Body of pancreas (tissue), 4 donors: ENCODE data around the gene CMKLR1.

ENCODE experiments used
- CTCF ChIP-seq, 7 experiments: fragments of 450-650 bp in 4 of 7; fragments of 200-600 bp in 3 of 7; sonication (generic) in 3 of 7; IDR thresholded peaks; one replicate each; pipeline ENCODE4 v1.5.1; 2016 to 2019; ENCODE audit warnings: antibody characterized with exemption in 7 of 7
- POLR2A ChIP-seq, 3 donors: fragments of 450-650 bp; IDR thresholded peaks; one replicate each; pipeline ENCODE4 v1.6.1; 2016; ENCODE audit warnings: antibody characterized with exemption in 3 of 3, mild to moderate bottlenecking in 2 of 3

GRCh38 chr12:108323581-108323980 is 15.5 kb downstream of the CMKLR1 start:
- TF ChIP-seq CTCF (IDR thresholded peaks at IDR 0.05), result no peak
- TF ChIP-seq POLR2A (IDR thresholded peaks at IDR 0.05), result no peak
